Osteoblast (primary cell): ENCODE results near the gene MAGED4B. TPM values are rescaled to one million over a fixed set of nuclear protein-coding genes. Genes with fewer than 3 reads are reported as not detected.

Experiments used
- DNase-seq: peaks from one replicate; pipeline ENCODE4 v3.0.0; 2011; ENCODE audit warnings: low spot score, mixed read lengths; ENCODE audit not compliant: insufficient read length; ENCODE audit errors: missing footprints
- H2AFZ ChIP-seq: 2 replicates; pipeline ENCODE4 v1.6.0; 2011; ENCODE audit warnings: mild to moderate bottlenecking, low read length
- H3K27ac ChIP-seq: 2 replicates; pipeline ENCODE4 v1.5.1; 2011; ENCODE audit warnings: mild to moderate bottlenecking, low read depth, low read length, moderate library complexity
- H3K27me3 ChIP-seq: 2 replicates; pipeline ENCODE4 v1.6.0; 2012; ENCODE audit warnings: mild to moderate bottlenecking, control low read depth, inconsistent platforms, low read length, moderate library complexity; ENCODE audit not compliant: insufficient read depth
- H3K36me3 ChIP-seq: 2 replicates; pipeline ENCODE4 v1.5.1; 2011; ENCODE audit warnings: mild to moderate bottlenecking, low read length, control low read depth, moderate library complexity; ENCODE audit not compliant: insufficient read depth
- H3K4me1 ChIP-seq: 2 replicates; pipeline ENCODE4 v1.5.1; 2011; ENCODE audit warnings: mild to moderate bottlenecking, low read length, control low read depth, moderate library complexity; ENCODE audit not compliant: insufficient read depth
- H3K4me2 ChIP-seq: 2 replicates; pipeline ENCODE4 v1.6.0; 2011; ENCODE audit warnings: mild to moderate bottlenecking, low read length; ENCODE audit not compliant: insufficient read depth
- H3K4me3 ChIP-seq: fragments of 200-600 bp; sonication (generic); 3 replicates; pipeline ENCODE4 v1.5.1; 2012; ENCODE audit warnings: mild to moderate bottlenecking, low read length, inconsistent platforms; ENCODE audit not compliant: insufficient read depth
- H3K79me2 ChIP-seq: 2 replicates; pipeline ENCODE4 v1.6.0; 2012; ENCODE audit warnings: mild to moderate bottlenecking, low read length, control low read depth, inconsistent platforms; ENCODE audit not compliant: insufficient read depth
- H3K9me3 ChIP-seq: 2 replicates; pipeline ENCODE4 v1.5.1; 2011; ENCODE audit warnings: low read depth, low read length, control low read depth
- H4K20me1 ChIP-seq: 2 replicates; pipeline ENCODE4 v1.6.0; 2012; ENCODE audit warnings: mild to moderate bottlenecking, low read length, control low read depth; ENCODE audit not compliant: insufficient read depth
- CTCF ChIP-seq: IDR thresholded peaks from 2 replicates; pipeline ENCODE4 v1.5.1; 2011; ENCODE audit warnings: mild to moderate bottlenecking, low read depth, low read length, moderate library complexity; ENCODE audit errors: extremely low read depth
- small RNA-seq: library from RNA; depleted of rRNA; stranded (forward); fragments of <200 nt; gene quantifications from one replicate; pipeline ENCODE3, GENCODE V24; 2012
- total RNA-seq: library from RNA; depleted of rRNA; stranded (reverse); fragments of >200 nt; gene quantifications from 2 replicates; pipeline ENCODE4 v1.2.3, GENCODE V29; 2012

MAGED4B gene
- total RNA-seq, 1 donor, result 24.6 TPM

- Histone ChIP-seq H3K79me2 (no peaks in the 10 kb centered on the region), H3K4me1 (no peaks in the 10 kb centered on the region), H3K9me3 (no peaks in the 10 kb centered on the region), H3K36me3 (no peaks in the 10 kb centered on the region), H2AFZ (no peak overlapping the region), H3K4me3 (no peak overlapping the region), H3K27me3 (no peaks in the 10 kb centered on the region), H3K4me2 (no peak overlapping the region), H3K27ac (no peak overlapping the region), H4K20me1 (no peaks in the 10 kb centered on the region)
- DNase-seq, result no peak
- no peak for TF ChIP-seq CTCF
These were observed 34.8 kb downstream of the MAGED4B start for GRCh38 chrX:52034211-52034610.

- Histone ChIP-seq H3K79me2 (no peaks in the 10 kb centered on the region), H3K4me3 (no peak overlapping the region), H3K27ac (no peak overlapping the region), H3K4me2 (no peak overlapping the region), H3K36me3 (no peaks in the 10 kb centered on the region), H2AFZ (no peak overlapping the region), H4K20me1 (no peaks in the 10 kb centered on the region), H3K27me3 (no peaks in the 10 kb centered on the region), H3K9me3 (no peaks in the 10 kb centered on the region), H3K4me1 (no peaks in the 10 kb centered on the region)
- no peak for DNase-seq
- no peak for TF ChIP-seq CTCF
These were observed 37.6 kb downstream of the MAGED4B start for GRCh38 chrX:52031371-52031770.

- H3K4me1 ChIP-seq, result no peaks in the 10 kb centered on the region
- no peaks in the 10 kb centered on the region for H3K36me3 ChIP-seq
- no peak overlapping the region for H3K4me2 ChIP-seq
- no peak for TF ChIP-seq CTCF
- no peaks in the 10 kb centered on the region for H3K79me2 ChIP-seq
- no peaks in the 10 kb centered on the region for H3K9me3 ChIP-seq
- no peaks in the 10 kb centered on the region for H3K27me3 ChIP-seq
- H3K4me3 ChIP-seq, result no peak overlapping the region
- DNase-seq, result no peak
- no peak overlapping the region for H2AFZ ChIP-seq
- H4K20me1 ChIP-seq, result no peaks in the 10 kb centered on the region
- H3K27ac ChIP-seq, result no peak overlapping the region
These were observed 53.2 kb downstream of the MAGED4B start for GRCh38 chrX:52015794-52016193.

Small RNA genes lying within 50 kb of the gene (small RNA-seq; reads per million reads assigned to genes)
- not detected for gene SNORA11E

Other genes with a start within 250 kb of the MAGED4B start
- 257 and 258 TPM in 2 replicates for gene MAGED1, start 175.6 kb downstream of the MAGED4B start, total RNA-seq
- gene MAGED4, start 115.7 kb upstream of the MAGED4B start, total RNA-seq, result 42.4 and 58.6 TPM in 2 replicates